Measurements from ENCODE around the gene RPL7A. TPM values are rescaled to one million over a fixed set of nuclear protein-coding genes. Genes with fewer than 3 reads are reported as not detected.

Gene RPL7A
- total and polyA plus RNA-seq, 2 of the 13 experiments (the other 11 are each of a cell fraction or from before 2014, with no cell fraction given): 2,401 to 2,938 TPM

- TF ChIP-seq, protein P1, sequence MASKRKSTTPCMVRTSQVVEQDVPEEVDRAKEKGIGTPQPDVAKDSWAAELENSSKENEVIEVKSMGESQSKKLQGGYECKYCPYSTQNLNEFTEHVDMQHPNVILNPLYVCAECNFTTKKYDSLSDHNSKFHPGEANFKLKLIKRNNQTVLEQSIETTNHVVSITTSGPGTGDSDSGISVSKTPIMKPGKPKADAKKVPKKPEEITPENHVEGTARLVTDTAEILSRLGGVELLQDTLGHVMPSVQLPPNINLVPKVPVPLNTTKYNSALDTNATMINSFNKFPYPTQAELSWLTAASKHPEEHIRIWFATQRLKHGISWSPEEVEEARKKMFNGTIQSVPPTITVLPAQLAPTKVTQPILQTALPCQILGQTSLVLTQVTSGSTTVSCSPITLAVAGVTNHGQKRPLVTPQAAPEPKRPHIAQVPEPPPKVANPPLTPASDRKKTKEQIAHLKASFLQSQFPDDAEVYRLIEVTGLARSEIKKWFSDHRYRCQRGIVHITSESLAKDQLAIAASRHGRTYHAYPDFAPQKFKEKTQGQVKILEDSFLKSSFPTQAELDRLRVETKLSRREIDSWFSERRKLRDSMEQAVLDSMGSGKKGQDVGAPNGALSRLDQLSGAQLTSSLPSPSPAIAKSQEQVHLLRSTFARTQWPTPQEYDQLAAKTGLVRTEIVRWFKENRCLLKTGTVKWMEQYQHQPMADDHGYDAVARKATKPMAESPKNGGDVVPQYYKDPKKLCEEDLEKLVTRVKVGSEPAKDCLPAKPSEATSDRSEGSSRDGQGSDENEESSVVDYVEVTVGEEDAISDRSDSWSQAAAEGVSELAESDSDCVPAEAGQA (IDR thresholded peaks at IDR 0.05; ENCODE audit: low read depth): peak; percentile 76; the same call in 1 of the 2 replicates
- TF ChIP-seq, protein P1 (CRISPR knock-in tag; IDR thresholded peaks at IDR 0.05; ENCODE audit: borderline replicate concordance): no peak
- TF ChIP-seq, protein P2, sequence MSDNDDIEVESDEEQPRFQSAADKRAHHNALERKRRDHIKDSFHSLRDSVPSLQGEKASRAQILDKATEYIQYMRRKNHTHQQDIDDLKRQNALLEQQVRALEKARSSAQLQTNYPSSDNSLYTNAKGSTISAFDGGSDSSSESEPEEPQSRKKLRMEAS (IDR thresholded peaks at IDR 0.05): peak; percentile 97
- no peak for TF ChIP-seq MBD4 (IDR thresholded peaks at IDR 0.05; ENCODE audit: borderline replicate concordance, low read length)
- peak; percentile 95 for TF ChIP-seq CBFB (CRISPR knock-in tag; IDR thresholded peaks at IDR 0.05)
- TF ChIP-seq HOXD1 (CRISPR knock-in tag; IDR thresholded peaks at IDR 0.05): peak; percentile 70; the same call in 1 of the 2 replicates
- TF ChIP-seq ZSCAN30 (CRISPR knock-in tag; IDR thresholded peaks at IDR 0.05): no peak; the same call in 1 of the 2 replicates
- TF ChIP-seq, protein P3, sequence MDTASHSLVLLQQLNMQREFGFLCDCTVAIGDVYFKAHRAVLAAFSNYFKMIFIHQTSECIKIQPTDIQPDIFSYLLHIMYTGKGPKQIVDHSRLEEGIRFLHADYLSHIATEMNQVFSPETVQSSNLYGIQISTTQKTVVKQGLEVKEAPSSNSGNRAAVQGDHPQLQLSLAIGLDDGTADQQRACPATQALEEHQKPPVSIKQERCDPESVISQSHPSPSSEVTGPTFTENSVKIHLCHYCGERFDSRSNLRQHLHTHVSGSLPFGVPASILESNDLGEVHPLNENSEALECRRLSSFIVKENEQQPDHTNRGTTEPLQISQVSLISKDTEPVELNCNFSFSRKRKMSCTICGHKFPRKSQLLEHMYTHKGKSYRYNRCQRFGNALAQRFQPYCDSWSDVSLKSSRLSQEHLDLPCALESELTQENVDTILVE (CRISPR knock-in tag; IDR thresholded peaks at IDR 0.05): peak; percentile 96
- peak; percentile 95 for TF ChIP-seq ZFX (CRISPR knock-in tag; IDR thresholded peaks at IDR 0.05; ENCODE audit: low read depth)
- peak; percentile 93 for TF ChIP-seq ZNF225 (CRISPR knock-in tag; IDR thresholded peaks at IDR 0.05)
- peak; percentile 99 for TF ChIP-seq SAP130 (CRISPR knock-in tag; IDR thresholded peaks at IDR 0.05; ENCODE audit: low read depth)
- peak; percentile 26; the same call in 1 of the 2 replicates for TF ChIP-seq ZSCAN12 (CRISPR knock-in tag; IDR thresholded peaks at IDR 0.05)
- peak; percentile 67; the same call in 1 of the 2 replicates for TF ChIP-seq BATF2 (CRISPR knock-in tag; IDR thresholded peaks at IDR 0.05)
- TF ChIP-seq NBN (conservative IDR thresholded peaks at IDR 0.05): no peak
- peak; percentile 92 for TF ChIP-seq POGK (CRISPR knock-in tag; conservative IDR thresholded peaks at IDR 0.05)
- no peak; the same call in 1 of the 2 replicates for TF ChIP-seq ZFP82 (CRISPR knock-in tag; IDR thresholded peaks at IDR 0.05; ENCODE audit: borderline replicate concordance)
- TF ChIP-seq ZNF792 (CRISPR knock-in tag; IDR thresholded peaks at IDR 0.05): peak; percentile 97
- 0 out of 2 replicates have a peak, but pooled peaks have one; percentile 16 for TF ChIP-seq ZNF101 (CRISPR knock-in tag; IDR thresholded peaks at IDR 0.05; ENCODE audit: borderline replicate concordance, low read depth)
- peak; percentile 71; the same call in 1 of the 2 replicates for TF ChIP-seq ZNF776 (CRISPR knock-in tag; IDR thresholded peaks at IDR 0.05)
Observed at GRCh38 chr9:133335924-133336811, 11.8 kb upstream of the RPL7A start, which contains the start of gene SURF6 (continued).

Measured in HepG2 (cell line).